ENCODE results near the gene RFNG.

- TF ChIP-seq POLR2A (IDR thresholded peaks at IDR 0.05) = no peak
- TF ChIP-seq, protein P1, sequence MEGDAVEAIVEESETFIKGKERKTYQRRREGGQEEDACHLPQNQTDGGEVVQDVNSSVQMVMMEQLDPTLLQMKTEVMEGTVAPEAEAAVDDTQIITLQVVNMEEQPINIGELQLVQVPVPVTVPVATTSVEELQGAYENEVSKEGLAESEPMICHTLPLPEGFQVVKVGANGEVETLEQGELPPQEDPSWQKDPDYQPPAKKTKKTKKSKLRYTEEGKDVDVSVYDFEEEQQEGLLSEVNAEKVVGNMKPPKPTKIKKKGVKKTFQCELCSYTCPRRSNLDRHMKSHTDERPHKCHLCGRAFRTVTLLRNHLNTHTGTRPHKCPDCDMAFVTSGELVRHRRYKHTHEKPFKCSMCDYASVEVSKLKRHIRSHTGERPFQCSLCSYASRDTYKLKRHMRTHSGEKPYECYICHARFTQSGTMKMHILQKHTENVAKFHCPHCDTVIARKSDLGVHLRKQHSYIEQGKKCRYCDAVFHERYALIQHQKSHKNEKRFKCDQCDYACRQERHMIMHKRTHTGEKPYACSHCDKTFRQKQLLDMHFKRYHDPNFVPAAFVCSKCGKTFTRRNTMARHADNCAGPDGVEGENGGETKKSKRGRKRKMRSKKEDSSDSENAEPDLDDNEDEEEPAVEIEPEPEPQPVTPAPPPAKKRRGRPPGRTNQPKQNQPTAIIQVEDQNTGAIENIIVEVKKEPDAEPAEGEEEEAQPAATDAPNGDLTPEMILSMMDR (IDR thresholded peaks at IDR 0.05) = no peak
Measured at GRCh38 chr17:82009413-82009812, 42.2 kb downstream of the RFNG start.

Data from right lobe of liver (tissue), 4 donors.